ENCODE data around the gene USP12.

USP12 gene

GRCh38 chr13:27183561-27184147 lies 12.0 kb upstream of the USP12 start:
- DNase-seq (ENCODE audit: low read depth in 1 of 2, low spot score in 1 of 2) = no peak

GRCh38 chr13:27182844-27183497 lies 11.4 kb upstream of the USP12 start:
- no peak for DNase-seq (ENCODE audit: low read depth in 1 of 2, low spot score in 1 of 2)

GRCh38 chr13:27182054-27182453 lies 10.4 kb upstream of the USP12 start:
- no peak for DNase-seq (ENCODE audit: low read depth in 1 of 2, low spot score in 1 of 2)

- no peak for DNase-seq (ENCODE audit: low read depth in 1 of 2, low spot score in 1 of 2)
Measured at GRCh38 chr13:27177852-27178251, 6.2 kb upstream of the USP12 start.

- no peak for DNase-seq (ENCODE audit: low read depth in 1 of 2, low spot score in 1 of 2)
Measured at GRCh38 chr13:27176470-27177410, 5.1 kb upstream of the USP12 start.

GRCh38 chr13:27174766-27175455 lies 3.3 kb upstream of the USP12 start:
- no peak for DNase-seq (ENCODE audit: low read depth in 1 of 2, low spot score in 1 of 2)

DNA sequence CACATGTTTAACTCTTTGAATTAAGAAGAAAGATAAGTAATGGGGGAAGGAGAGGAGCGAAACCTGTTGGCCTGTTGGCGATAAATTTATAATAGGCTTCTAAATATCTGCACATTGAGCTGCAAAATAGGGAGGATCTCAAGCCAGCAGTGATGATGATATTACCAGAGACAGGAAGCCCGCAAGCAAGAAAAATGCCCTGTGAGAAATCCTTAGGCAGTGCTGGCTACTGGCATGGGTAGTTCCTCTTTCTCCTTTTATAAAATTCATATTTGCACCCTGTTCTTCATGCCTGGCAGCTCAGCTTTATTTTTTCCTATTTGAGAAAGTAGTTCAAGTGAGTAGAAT lies 858 bp upstream of the USP12 start:
- DNase-seq (ENCODE audit: low read depth in 1 of 2, low spot score in 1 of 2) = no peak

- DNase-seq (ENCODE audit: low read depth in 1 of 2, low spot score in 1 of 2) = peak; percentile 69 to 80
Measured at GRCh38 chr13:27171827-27172494, 350 bp upstream of the USP12 start.

DNA sequence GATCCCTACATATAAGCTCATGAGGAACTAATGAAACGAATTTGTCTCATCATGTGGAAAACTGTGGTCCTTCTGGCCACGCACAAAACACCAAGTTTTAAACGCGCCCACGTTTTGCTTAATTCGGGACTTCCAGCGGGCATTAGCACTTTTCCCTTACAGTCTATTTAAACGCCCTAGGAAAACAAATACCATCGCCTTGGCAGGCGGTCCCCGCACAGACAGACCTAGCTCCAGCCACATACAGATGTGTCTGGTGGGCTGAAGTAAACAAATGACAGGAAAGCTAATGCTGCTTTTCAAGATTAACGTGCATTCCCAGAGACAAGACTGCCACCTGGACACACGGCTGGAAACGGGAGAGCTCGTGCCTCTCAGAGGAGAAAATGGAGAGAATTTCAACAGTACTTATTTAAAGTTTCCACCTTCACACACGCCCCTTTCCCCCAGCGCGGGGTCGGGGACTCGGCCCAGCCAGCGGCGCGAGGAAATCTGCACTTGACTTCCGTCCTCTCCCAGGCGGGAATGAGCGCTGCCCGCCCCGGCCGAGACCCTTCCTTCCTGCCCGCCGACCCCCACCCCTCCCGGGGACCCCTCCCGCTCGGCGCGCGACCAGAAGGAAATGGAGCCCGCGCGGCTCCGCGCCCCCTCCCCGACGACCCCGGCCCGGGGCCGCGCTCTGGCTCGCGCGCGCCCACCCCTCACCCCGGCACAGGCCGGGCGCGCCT lies 931 bp downstream of the USP12 start:
- peak; percentile 17 to 18 for DNase-seq (ENCODE audit: low read depth in 1 of 2, low spot score in 1 of 2)

- peak in 1 of 2 donors; percentile 28 for DNase-seq (ENCODE audit: low read depth in 1 of 2, low spot score in 1 of 2)
Measured at GRCh38 chr13:27170221-27170515, 1.4 kb downstream of the USP12 start.

- DNase-seq (ENCODE audit: low read depth in 1 of 2, low spot score in 1 of 2) = no peak
Measured at GRCh38 chr13:27168906-27169657, 2.5 kb downstream of the USP12 start.

DNA sequence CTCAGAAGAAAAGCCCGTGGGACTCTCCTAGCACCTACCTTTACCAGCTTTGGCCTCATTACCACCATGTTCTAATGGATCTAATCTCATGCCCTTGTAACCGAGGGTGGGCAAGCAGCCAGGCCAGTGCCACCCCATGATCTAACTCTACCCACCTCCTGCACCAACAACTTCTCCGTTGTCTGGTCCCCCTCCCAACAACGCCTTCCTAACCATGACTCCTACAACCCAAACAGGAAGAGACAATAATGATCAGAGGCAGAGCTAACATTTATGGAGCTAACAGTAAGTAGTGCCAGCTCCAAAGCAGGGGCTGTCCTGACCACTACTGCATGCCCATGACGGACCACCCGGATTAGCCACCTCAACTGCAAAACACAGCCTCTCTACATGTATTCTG lies 3.5 kb downstream of the USP12 start:
- no peak for DNase-seq (ENCODE audit: low read depth in 1 of 2, low spot score in 1 of 2)

- DNase-seq (ENCODE audit: low read depth in 1 of 2, low spot score in 1 of 2) = no peak
Measured at GRCh38 chr13:27166313-27166712, 5.3 kb downstream of the USP12 start.

GRCh38 chr13:27161980-27162379 lies 9.6 kb downstream of the USP12 start:
- DNase-seq (ENCODE audit: low read depth in 1 of 2, low spot score in 1 of 2) = no peak

GRCh38 chr13:27161423-27161822 lies 10.2 kb downstream of the USP12 start:
- no peak for DNase-seq (ENCODE audit: low read depth in 1 of 2, low spot score in 1 of 2)

- DNase-seq (ENCODE audit: low read depth in 1 of 2, low spot score in 1 of 2) = no peak
Measured at GRCh38 chr13:27160657-27161295, 10.8 kb downstream of the USP12 start.

DNA sequence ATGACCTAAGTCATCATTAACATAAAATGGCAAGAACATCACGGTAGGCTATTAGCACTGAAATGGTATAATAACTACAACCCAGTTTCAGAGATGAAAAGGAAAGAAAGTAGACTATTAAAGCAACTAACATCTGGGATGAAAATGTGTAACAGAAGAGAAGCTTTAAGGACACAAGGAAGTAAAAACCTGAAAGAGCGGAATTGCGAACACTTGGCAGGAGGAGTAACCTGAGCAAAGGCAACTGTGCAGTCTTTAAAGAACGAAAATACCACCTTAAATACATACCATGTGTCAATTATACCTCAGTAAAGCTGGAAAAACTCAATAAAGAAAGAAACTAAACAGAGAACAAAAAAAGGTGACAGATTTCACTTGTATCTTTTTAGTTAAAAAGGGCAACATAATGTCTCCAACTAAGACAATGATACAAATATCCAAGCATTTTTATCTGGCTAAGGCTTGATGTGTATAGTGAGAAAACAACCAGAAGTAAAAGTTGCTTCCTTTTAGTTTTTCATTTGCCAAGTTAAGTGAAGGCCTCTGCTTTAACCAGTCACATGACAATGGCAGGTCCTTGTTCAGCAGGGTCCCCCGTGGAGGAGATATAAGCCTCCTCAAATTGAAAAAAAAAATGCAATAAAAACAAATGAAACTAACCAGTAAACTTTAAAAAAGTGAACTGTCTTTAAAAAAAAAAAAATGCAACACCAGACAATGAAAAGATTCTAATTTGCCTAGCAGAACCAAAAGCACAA lies 11.6 kb downstream of the USP12 start:
- DNase-seq (ENCODE audit: low read depth in 1 of 2, low spot score in 1 of 2) = no peak

GRCh38 chr13:27158335-27158734 lies 13.3 kb downstream of the USP12 start:
- no peak for DNase-seq (ENCODE audit: low read depth in 1 of 2, low spot score in 1 of 2)

Measured in activated CD4-positive, alpha-beta T cell treated with anti-CD3 and anti-CD28 coated beads, Interleukin-2, amount 50 U/mL, for 24 hours (primary cell).